ENCODE data around the gene TRPC3. TPM values are rescaled to one million over a fixed set of nuclear protein-coding genes. Genes with fewer than 3 reads are reported as not detected.
A peak's percentile ranks its signal among the peaks of the same experiment; 100 is the strongest.

The TRPC3 gene
- total RNA-seq, 1 experiment from 2014 or later, result 0.24 TPM

DNA sequence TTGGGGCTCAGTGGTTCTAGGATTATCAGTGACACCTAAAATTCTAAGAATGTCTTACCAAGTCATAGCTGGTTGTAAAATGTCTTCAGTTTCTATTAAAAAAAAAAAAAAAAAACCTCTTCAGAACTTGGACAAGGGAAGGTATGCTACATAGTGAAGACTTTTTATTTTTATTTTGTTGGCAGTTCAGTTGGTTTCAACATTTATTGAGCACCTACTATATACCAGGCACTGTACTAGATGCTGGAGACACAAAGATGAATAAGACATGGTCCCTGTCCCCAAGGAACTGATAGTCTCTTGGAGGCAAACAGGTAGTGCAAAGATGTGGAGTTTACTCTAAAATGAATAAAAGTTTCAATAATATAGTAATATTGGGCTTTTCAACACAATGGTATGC is 72.7 kb downstream of the TRPC3 start:
- no peak overlapping the region for H2AFZ ChIP-seq
- H3K27ac ChIP-seq, result no peak overlapping the region
- no peaks in the 10 kb centered on the region for H3K36me3 ChIP-seq (ENCODE audit: low read depth)
- peaks cover 3% of the 10 kb centered on the region; the same call in 1 of the 2 replicates for H3K9me3 ChIP-seq (ENCODE audit: insufficient read depth, low read depth)
- TF ChIP-seq, protein P1, sequence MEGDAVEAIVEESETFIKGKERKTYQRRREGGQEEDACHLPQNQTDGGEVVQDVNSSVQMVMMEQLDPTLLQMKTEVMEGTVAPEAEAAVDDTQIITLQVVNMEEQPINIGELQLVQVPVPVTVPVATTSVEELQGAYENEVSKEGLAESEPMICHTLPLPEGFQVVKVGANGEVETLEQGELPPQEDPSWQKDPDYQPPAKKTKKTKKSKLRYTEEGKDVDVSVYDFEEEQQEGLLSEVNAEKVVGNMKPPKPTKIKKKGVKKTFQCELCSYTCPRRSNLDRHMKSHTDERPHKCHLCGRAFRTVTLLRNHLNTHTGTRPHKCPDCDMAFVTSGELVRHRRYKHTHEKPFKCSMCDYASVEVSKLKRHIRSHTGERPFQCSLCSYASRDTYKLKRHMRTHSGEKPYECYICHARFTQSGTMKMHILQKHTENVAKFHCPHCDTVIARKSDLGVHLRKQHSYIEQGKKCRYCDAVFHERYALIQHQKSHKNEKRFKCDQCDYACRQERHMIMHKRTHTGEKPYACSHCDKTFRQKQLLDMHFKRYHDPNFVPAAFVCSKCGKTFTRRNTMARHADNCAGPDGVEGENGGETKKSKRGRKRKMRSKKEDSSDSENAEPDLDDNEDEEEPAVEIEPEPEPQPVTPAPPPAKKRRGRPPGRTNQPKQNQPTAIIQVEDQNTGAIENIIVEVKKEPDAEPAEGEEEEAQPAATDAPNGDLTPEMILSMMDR (conservative IDR thresholded peaks at IDR 0.05), result no peak
- TF ChIP-seq EZH2 (IDR thresholded peaks at IDR 0.05; ENCODE audit: low read depth), result no peak
- intact Hi-C loops (cut with micrococcal nuclease; ENCODE audit: unreplicated experiment), result no loop called here
- H3K4me2 ChIP-seq, result no peak overlapping the region
- H3F3A ChIP-seq (ENCODE audit: insufficient read depth, low read depth), result no peaks in the 10 kb centered on the region
- no peaks in the 10 kb centered on the region for H3K27me3 ChIP-seq (ENCODE audit: insufficient read depth, low read depth)
- no peaks in the 10 kb centered on the region for H3K9me2 ChIP-seq (ENCODE audit: insufficient read depth)
- DNase-seq, result no peak
- ChIA-PET POLR2A (ENCODE audit: unreplicated experiment) (no interaction called here), CTCF (no interaction called here)
- H4K20me1 ChIP-seq (ENCODE audit: insufficient read depth), result no peaks in the 10 kb centered on the region
- H3K79me2 ChIP-seq (ENCODE audit: low read depth), result no peaks in the 10 kb centered on the region
- BruUV-seq (replicated peaks), result no TSS peak
- H3K4me3 ChIP-seq, result no peak overlapping the region
- no peaks in the 10 kb centered on the region for H3K4me1 ChIP-seq (replicated peaks; ENCODE audit: insufficient read depth)

DNA sequence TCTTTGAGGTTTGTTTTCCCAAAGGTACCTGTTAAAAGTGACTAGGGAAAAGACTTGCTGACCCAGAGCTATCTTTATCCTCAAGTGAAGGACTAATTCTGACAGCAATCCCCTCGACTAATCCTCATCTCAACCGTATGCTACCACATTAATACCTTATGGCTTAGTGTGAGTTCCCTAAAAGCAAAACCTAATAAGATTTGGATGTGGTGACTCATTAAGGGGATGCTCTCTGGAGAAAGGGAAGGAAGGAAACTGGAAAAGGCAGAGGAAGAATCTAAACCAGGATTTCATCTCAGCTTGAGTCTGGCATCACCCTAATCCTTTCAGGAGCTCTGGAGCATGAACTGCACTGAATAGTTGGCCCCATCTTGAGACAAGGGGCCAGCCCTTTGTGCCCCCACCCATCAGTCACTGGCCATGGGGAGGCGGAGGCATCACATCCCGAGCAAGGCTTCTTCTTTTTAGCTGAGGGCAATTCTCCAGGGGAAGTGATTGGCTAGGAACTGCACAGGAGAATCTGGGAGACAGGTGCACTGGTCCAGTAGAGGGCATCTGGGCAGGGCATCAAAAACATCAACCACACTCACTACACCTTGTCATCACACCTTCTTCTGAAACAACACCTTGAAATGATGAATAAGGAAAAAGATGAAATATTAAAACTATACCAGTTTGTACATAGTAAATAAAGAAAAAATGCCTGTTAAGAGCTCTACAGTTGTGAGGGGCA is 74.7 kb downstream of the TRPC3 start:
- Histone ChIP-seq H3K4me1 (replicated peaks; ENCODE audit: insufficient read depth) (no peaks in the 10 kb centered on the region), H4K20me1 (ENCODE audit: insufficient read depth) (no peaks in the 10 kb centered on the region), H3F3A (ENCODE audit: insufficient read depth, low read depth) (no peaks in the 10 kb centered on the region), H3K36me3 (ENCODE audit: low read depth) (no peaks in the 10 kb centered on the region), H3K9me2 (ENCODE audit: insufficient read depth) (no peaks in the 10 kb centered on the region), H3K27me3 (ENCODE audit: insufficient read depth, low read depth) (no peaks in the 10 kb centered on the region), H3K4me3 (no peak overlapping the region), H3K9me3 (ENCODE audit: insufficient read depth, low read depth) (peaks cover under 1% of the 10 kb centered on the region; the same call in 1 of the 2 replicates), H3K79me2 (ENCODE audit: low read depth) (no peaks in the 10 kb centered on the region), H3K4me2 (no peak overlapping the region), H3K27ac (no peak overlapping the region), H2AFZ (no peak overlapping the region)
- TF ChIP-seq, protein P1 (conservative IDR thresholded peaks at IDR 0.05), result peak; percentile 35; the same call in 1 of the 2 replicates
- no peak for TF ChIP-seq EZH2 (IDR thresholded peaks at IDR 0.05; ENCODE audit: low read depth)
- intact Hi-C loops (cut with micrococcal nuclease; ENCODE audit: unreplicated experiment), result no loop called here
- POLR2A ChIA-PET (ENCODE audit: unreplicated experiment), result no interaction called here
- CTCF ChIA-PET, result interaction anchor here (0.5 kb wide), 1 partner anchor 11 kb away, joined by 4 read pairs; no protein-coding TSS in a partner anchor
- DNase-seq, result no peak
- no TSS peak for BruUV-seq (replicated peaks)

DNA sequence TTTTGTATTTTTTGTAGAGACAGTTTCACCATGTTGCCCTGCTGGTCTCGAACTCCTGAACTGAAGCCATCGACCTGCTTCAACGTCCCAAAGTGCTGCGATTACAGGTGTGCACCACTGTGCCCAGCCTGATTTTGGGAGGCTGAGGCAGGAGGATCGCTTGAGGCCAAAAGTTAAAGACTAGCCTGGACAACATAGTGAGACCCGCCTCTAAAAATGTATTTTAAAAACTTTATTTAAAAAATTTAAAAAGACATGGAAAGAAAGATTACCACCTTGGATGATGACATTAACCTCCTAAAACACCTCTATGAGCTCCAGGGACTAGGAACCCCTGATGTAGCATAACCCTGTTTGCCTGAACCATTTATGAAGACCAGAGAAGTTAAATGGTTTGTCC is 75.8 kb downstream of the TRPC3 start:
- no TSS peak for BruUV-seq (replicated peaks)
- POLR2A ChIA-PET (ENCODE audit: unreplicated experiment), result no interaction called here
- intact Hi-C loops (cut with micrococcal nuclease; ENCODE audit: unreplicated experiment), result no loop called here

More for the DNA sequence above, 75.8 kb downstream of the TRPC3 start:
- no peaks in the 10 kb centered on the region for H3K4me1 ChIP-seq (replicated peaks; ENCODE audit: insufficient read depth)
- no peak for DNase-seq
- H3K9me2 ChIP-seq (ENCODE audit: insufficient read depth), result no peaks in the 10 kb centered on the region
- no peak for TF ChIP-seq EZH2 (IDR thresholded peaks at IDR 0.05; ENCODE audit: low read depth)
- TF ChIP-seq, protein P1 (conservative IDR thresholded peaks at IDR 0.05), result no peak
- H3K4me3 ChIP-seq, result no peak overlapping the region
- H4K20me1 ChIP-seq (ENCODE audit: insufficient read depth), result no peaks in the 10 kb centered on the region
- H3K79me2 ChIP-seq (ENCODE audit: low read depth), result no peaks in the 10 kb centered on the region
- H3K4me2 ChIP-seq, result no peak overlapping the region
- CTCF ChIA-PET, result no interaction called here
- H2AFZ ChIP-seq, result no peak overlapping the region
- no peaks in the 10 kb centered on the region for H3K9me3 ChIP-seq (ENCODE audit: insufficient read depth, low read depth)
- no peaks in the 10 kb centered on the region for H3K27me3 ChIP-seq (ENCODE audit: insufficient read depth, low read depth)
- H3F3A ChIP-seq (ENCODE audit: insufficient read depth, low read depth), result peaks cover under 1% of the 10 kb centered on the region; the same call in 1 of the 2 replicates
- no peaks in the 10 kb centered on the region for H3K36me3 ChIP-seq (ENCODE audit: low read depth)
- H3K27ac ChIP-seq, result no peak overlapping the region
